Measurements from ENCODE around the gene PATZ1.
"Not testable (repeated sequence)": the region's sequence is repeated elsewhere in the genome, so short reads cannot be mapped to it uniquely, and the experiment has no call there.

PATZ1 gene

GRCh38 chr22:31346255-31346732 lies at the start of gene PATZ1:
Gene PATZ1 (minus strand): TSS chr22:31346346. CDS start chr22:31345602, 744 bp downstream.
- DNase-seq (ENCODE audit: low spot score) = peak; percentile 90

- peak; percentile 9 for DNase-seq (ENCODE audit: low spot score)
Measured at GRCh38 chr22:31394326-31394725, 48.2 kb upstream of the PATZ1 start.

- peak; percentile 55 for DNase-seq (ENCODE audit: low spot score)
Measured at GRCh38 chr22:31393893-31394292, 47.7 kb upstream of the PATZ1 start.

GRCh38 chr22:31378651-31379050 lies 32.5 kb upstream of the PATZ1 start:
- DNase-seq (ENCODE audit: low spot score) = not testable (repeated sequence)

GRCh38 chr22:31378123-31378522 lies 32.0 kb upstream of the PATZ1 start:
- no peak for DNase-seq (ENCODE audit: low spot score)

- no peak for DNase-seq (ENCODE audit: low spot score)
Measured at GRCh38 chr22:31377612-31378011, 31.5 kb upstream of the PATZ1 start.

GRCh38 chr22:31367426-31367825 lies 21.3 kb upstream of the PATZ1 start:
- DNase-seq (ENCODE audit: low spot score) = no peak

GRCh38 chr22:31363885-31364465 lies 17.8 kb upstream of the PATZ1 start:
- no peak for DNase-seq (ENCODE audit: low spot score)

GRCh38 chr22:31361743-31362142 lies 15.6 kb upstream of the PATZ1 start:
- DNase-seq (ENCODE audit: low spot score) = no peak

GRCh38 chr22:31360029-31360428 lies 13.9 kb upstream of the PATZ1 start:
- DNase-seq (ENCODE audit: low spot score) = no peak

GRCh38 chr22:31354515-31354914 lies 8.4 kb upstream of the PATZ1 start:
- DNase-seq (ENCODE audit: low spot score) = no peak

GRCh38 chr22:31350410-31350863 lies 4.3 kb upstream of the PATZ1 start:
- peak; percentile 27 for DNase-seq (ENCODE audit: low spot score)

GRCh38 chr22:31349960-31350359 lies 3.8 kb upstream of the PATZ1 start:
- DNase-seq (ENCODE audit: low spot score) = no peak

- DNase-seq (ENCODE audit: low spot score) = no peak
Measured at GRCh38 chr22:31348766-31349165, 2.6 kb upstream of the PATZ1 start.

GRCh38 chr22:31348009-31348337 lies 1.8 kb upstream of the PATZ1 start:
- DNase-seq (ENCODE audit: low spot score) = not testable (repeated sequence)

GRCh38 chr22:31347251-31348008 lies 1.3 kb upstream of the PATZ1 start:
- peak; percentile 75 for DNase-seq (ENCODE audit: low spot score)

GRCh38 chr22:31346733-31347250 lies 646 bp upstream of the PATZ1 start:
- peak; percentile 64 for DNase-seq (ENCODE audit: low spot score)

GRCh38 chr22:31345331-31346254 lies 553 bp downstream of the PATZ1 start:
- peak; percentile 92 for DNase-seq (ENCODE audit: low spot score)

GRCh38 chr22:31344578-31345330 lies 1.4 kb downstream of the PATZ1 start:
- DNase-seq (ENCODE audit: low spot score) = peak; percentile 76

GRCh38 chr22:31344256-31344577 lies 1.9 kb downstream of the PATZ1 start:
- DNase-seq (ENCODE audit: low spot score) = no peak

Data from NAMALWA (cell line).